Adipocyte (in vitro differentiated cells): ENCODE results near the gene MAP10.

Experiments
- DNase-seq: peaks from one replicate; pipeline ENCODE4 v3.0.0-alpha.2; 2015; ENCODE audit warnings: low read depth
- H3K27me3 ChIP-seq: replicated peaks from 2 replicates; pipeline ENCODE4 v1.7.0; 2013; ENCODE audit warnings: mild to moderate bottlenecking, low read length, moderate library complexity; ENCODE audit not compliant: control insufficient read depth, insufficient read depth
- H3K36me3 ChIP-seq: 2 replicates; pipeline ENCODE4 v1.7.0; 2013; ENCODE audit warnings: low read length, mild to moderate bottlenecking, moderate library complexity; ENCODE audit not compliant: control insufficient read depth, insufficient read depth, severe bottlenecking
- H3K4me1 ChIP-seq: 2 replicates; pipeline ENCODE4 v1.7.0; 2013; ENCODE audit warnings: mild to moderate bottlenecking, low read length, moderate library complexity; ENCODE audit not compliant: control insufficient read depth, insufficient read depth
- H3K4me3 ChIP-seq: 2 replicates; pipeline ENCODE4 v1.7.0; 2013; ENCODE audit warnings: mild to moderate bottlenecking, low read length, moderate library complexity
- H3K9ac ChIP-seq: 2 replicates; pipeline ENCODE4 v1.7.0; 2013; ENCODE audit warnings: mild to moderate bottlenecking, low read length, moderate library complexity
- H3K9me3 ChIP-seq: 2 replicates; pipeline ENCODE4 v1.7.0; 2013; ENCODE audit warnings: mild to moderate bottlenecking, low read length, moderate library complexity; ENCODE audit not compliant: control insufficient read depth

MAP10 gene

GRCh38 chr1:232805269-232806185 is at the start of gene MAP10:
Gene MAP10 (plus strand): TSS chr1:232805416. CDS start chr1:232805450, 34 bp downstream.
- DNase-seq, result peak; percentile 80
- peak within 1 kb of the TSS; percentile 86 for H3K4me3 ChIP-seq
- peak within 1 kb of the TSS; percentile 89 for H3K9ac ChIP-seq
- H3K4me1 ChIP-seq, result peaks cover 13% of the 10 kb centered on the region
- H3K9me3 ChIP-seq, result no peaks in the 10 kb centered on the region
- no peaks in the 10 kb centered on the region for H3K36me3 ChIP-seq
- H3K27me3 ChIP-seq, result no peaks in the 10 kb centered on the region

GRCh38 chr1:232764458-232765251 is 40.6 kb upstream of the MAP10 start:
- H3K4me1 ChIP-seq, result peaks cover 36% of the 10 kb centered on the region
- H3K9me3 ChIP-seq, result no peaks in the 10 kb centered on the region
- H3K9ac ChIP-seq, result no peak overlapping the region
- no peak overlapping the region for H3K4me3 ChIP-seq
- H3K27me3 ChIP-seq, result no peaks in the 10 kb centered on the region
- no peaks in the 10 kb centered on the region for H3K36me3 ChIP-seq
- DNase-seq, result no peak

DNA sequence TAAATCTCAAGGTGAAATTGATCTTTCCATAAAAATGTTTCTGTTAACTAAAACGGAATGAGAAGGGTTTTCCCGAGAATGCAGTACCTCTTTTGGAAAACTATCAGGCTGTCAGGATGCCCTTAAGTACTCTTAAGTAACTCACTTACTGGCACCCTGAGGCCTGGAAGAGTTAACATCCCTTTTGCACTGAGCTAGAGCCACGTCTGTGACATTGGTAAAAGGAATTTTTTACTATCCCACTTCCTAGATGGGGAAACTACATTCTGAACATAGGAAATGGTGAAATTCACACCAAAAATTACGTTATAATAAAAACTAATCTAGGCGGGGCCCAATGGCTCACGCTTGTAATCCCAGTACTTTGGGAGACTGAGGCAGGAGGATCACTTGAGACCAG is 39.7 kb upstream of the MAP10 start:
- no peak overlapping the region for H3K9ac ChIP-seq
- H3K9me3 ChIP-seq, result no peaks in the 10 kb centered on the region
- peaks cover 36% of the 10 kb centered on the region for H3K4me1 ChIP-seq
- DNase-seq, result no peak
- no peaks in the 10 kb centered on the region for H3K36me3 ChIP-seq
- no peaks in the 10 kb centered on the region for H3K27me3 ChIP-seq
- no peak overlapping the region for H3K4me3 ChIP-seq

- no peak for DNase-seq
- Histone ChIP-seq H3K36me3 (no peaks in the 10 kb centered on the region), H3K27me3 (no peaks in the 10 kb centered on the region), H3K9ac (peak overlapping the region; percentile 4), H3K4me3 (no peak overlapping the region), H3K4me1 (peaks cover 36% of the 10 kb centered on the region), H3K9me3 (no peaks in the 10 kb centered on the region)
Measured at GRCh38 chr1:232766241-232766890, 38.9 kb upstream of the MAP10 start.

DNA sequence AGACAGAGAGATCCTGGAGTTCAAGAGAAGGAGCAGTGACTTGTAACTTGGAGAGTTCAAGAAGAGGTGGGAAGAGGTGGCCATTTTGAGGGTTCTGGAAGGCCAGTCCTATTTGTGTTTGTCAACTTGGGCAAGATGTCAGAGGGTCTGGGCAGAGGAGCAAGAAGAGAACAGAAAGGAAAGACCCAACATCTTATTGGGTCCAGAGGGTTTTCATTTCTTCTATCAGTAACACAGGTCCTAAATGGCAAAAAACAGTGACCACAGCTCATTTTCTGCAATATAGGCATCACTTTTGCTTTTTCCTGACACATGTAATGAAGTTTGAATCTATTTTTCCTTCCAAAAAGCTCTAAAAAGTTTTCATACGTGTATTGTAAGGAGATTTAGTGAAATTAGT is 38.3 kb upstream of the MAP10 start:
- Histone ChIP-seq H3K9me3 (no peaks in the 10 kb centered on the region), H3K9ac (peak overlapping the region; percentile 4), H3K36me3 (no peaks in the 10 kb centered on the region), H3K27me3 (no peaks in the 10 kb centered on the region), H3K4me3 (no peak overlapping the region), H3K4me1 (peaks cover 36% of the 10 kb centered on the region)
- DNase-seq, result no peak

- peak overlapping the region; percentile 4 for H3K9ac ChIP-seq
- no peaks in the 10 kb centered on the region for H3K9me3 ChIP-seq
- DNase-seq, result peak; percentile 59
- H3K4me1 ChIP-seq, result peaks cover 36% of the 10 kb centered on the region
- H3K27me3 ChIP-seq, result no peaks in the 10 kb centered on the region
- H3K36me3 ChIP-seq, result no peaks in the 10 kb centered on the region
- no peak overlapping the region for H3K4me3 ChIP-seq
Measured at GRCh38 chr1:232767305-232768074, 37.7 kb upstream of the MAP10 start.

DNA sequence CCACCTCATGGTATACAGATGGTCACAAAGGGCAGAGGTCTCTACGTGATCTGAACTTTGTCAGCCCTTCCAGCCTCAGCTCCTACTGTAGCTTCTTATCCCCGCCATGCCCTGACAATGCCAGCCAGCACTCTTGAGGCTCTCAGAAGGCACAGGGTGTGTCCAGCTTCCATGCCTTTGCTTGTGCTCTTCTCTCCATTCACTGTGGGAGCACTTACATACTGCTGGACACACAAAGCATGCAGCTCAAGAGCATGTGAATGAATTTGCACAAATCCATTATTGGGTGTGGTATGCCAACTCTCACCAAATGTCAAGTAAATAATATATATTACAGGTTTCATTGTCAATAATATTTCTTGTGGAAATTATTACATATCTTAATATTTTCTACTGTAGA is 36.4 kb upstream of the MAP10 start:
- no peaks in the 10 kb centered on the region for H3K36me3 ChIP-seq
- H3K4me3 ChIP-seq, result no peak overlapping the region
- no peaks in the 10 kb centered on the region for H3K9me3 ChIP-seq

GRCh38 chr1:232769733-232770132 is 35.5 kb upstream of the MAP10 start:
- Histone ChIP-seq H3K4me1 (peaks cover 31% of the 10 kb centered on the region), H3K36me3 (no peaks in the 10 kb centered on the region), H3K27me3 (no peaks in the 10 kb centered on the region), H3K9ac (no peak overlapping the region), H3K4me3 (no peak overlapping the region), H3K9me3 (no peaks in the 10 kb centered on the region)
- peak; percentile 43 for DNase-seq

More for the DNA sequence above, 36.4 kb upstream of the MAP10 start:
- Histone ChIP-seq H3K9ac (no peak overlapping the region), H3K4me1 (peaks cover 36% of the 10 kb centered on the region), H3K27me3 (no peaks in the 10 kb centered on the region)
- DNase-seq, result no peak

DNA sequence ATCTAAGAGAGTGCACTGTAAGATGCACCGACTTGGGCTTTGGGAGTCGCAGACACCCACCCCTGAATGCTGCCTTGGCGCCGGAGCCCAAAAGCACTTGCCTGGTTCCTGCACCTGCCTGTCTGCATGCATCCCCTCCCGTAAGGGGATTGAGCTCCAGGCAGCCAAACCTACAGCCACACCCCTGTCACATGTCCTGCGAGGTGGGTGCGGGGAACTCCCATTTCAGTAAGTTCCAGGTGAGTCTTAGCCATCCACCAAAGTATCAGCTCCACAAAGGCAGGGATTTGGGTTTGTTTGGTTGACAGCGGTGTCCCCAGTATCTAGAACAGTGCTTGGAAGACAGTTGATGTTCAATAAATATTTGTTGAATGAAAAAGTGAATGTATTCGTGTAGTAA is 31.5 kb upstream of the MAP10 start:
- Histone ChIP-seq H3K4me1 (no peaks in the 10 kb centered on the region), H3K36me3 (no peaks in the 10 kb centered on the region), H3K27me3 (no peaks in the 10 kb centered on the region), H3K9ac (no peak overlapping the region), H3K9me3 (no peaks in the 10 kb centered on the region), H3K4me3 (no peak overlapping the region)
- DNase-seq, result no peak

DNA sequence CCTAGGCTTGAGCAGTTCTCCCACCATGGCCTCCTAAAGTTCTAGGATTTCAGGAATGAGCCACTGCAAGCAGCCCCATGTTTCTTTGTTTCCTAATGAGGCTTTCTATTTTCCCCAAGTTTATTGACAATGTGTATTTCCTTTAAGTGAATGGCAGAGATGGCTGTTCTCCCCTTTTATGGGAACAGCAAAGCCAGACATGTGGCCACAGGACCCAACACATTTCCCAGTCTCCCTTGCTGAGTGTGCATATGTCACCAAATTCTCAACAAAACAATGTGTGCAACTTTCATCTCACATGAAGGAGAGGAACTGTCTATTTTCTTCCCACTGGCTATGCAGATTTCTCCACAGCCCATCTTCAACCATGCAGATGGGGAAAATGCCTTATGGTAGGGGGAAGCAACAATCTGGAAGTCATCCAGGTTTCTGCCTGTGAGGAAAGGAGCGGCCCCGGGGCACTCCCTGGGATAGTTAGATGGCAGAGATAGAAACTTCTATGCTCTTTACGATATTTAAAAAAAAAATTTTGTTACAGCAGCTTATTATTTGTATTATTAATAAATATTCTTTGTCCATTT is 28.6 kb upstream of the MAP10 start:
- Histone ChIP-seq H3K9me3 (no peaks in the 10 kb centered on the region), H3K27me3 (no peaks in the 10 kb centered on the region), H3K36me3 (no peaks in the 10 kb centered on the region), H3K9ac (no peak overlapping the region), H3K4me3 (no peak overlapping the region), H3K4me1 (no peaks in the 10 kb centered on the region)
- no peak for DNase-seq
